GM12878 (cell line): ENCODE measurements around the gene TBX5. TPM values are rescaled to one million over a fixed set of nuclear protein-coding genes. Genes with fewer than 3 reads are reported as not detected.

Source experiments
- ATAC-seq: fragments of 200-7000 bp; cut with Tn5 transposase; 3 replicates; pipeline ENCODE4 v1.9.1; 2020; ENCODE audit warnings: mild to moderate bottlenecking, moderate library complexity
- BruUV-seq: library from RNA; stranded (reverse); fragments of 400-500 nt; replicated peaks from 2 replicates; lab custom pipeline; 2021; lab: Mats Ljungman, UMichigan
- CTCF ChIA-PET: fragments of 300-600 bp; sonication (Branson Sonifier 250); formaldehyde crosslinking; extraction: SDS; loops from one replicate; lab custom pipeline; 2021; ENCODE audit warnings: inconsistent platforms; lab: Yijun Ruan, JAX
- POLR2A ChIA-PET: fragments of 350-600 bp; formaldehyde crosslinking; extraction: SDS; loops from one replicate; lab custom pipeline; 2021; ENCODE audit warnings: inconsistent platforms; lab: Charles Lee
- RAD21 ChIA-PET: fragments of 300-600 bp; sonication (Branson Sonifier 250); formaldehyde crosslinking; loops from one replicate; lab custom pipeline; 2023; ENCODE audit warnings: antibody characterized with exemption; ENCODE audit not compliant: unreplicated experiment; lab: Charles Lee
- SMC1A ChIA-PET: fragments of 300-600 bp; sonication (Branson Sonifier 250); formaldehyde crosslinking; loops from one replicate; lab custom pipeline; 2023; ENCODE audit not compliant: unreplicated experiment, uncharacterized antibody; lab: Charles Lee
- DNase-seq: peaks from one replicate; pipeline ENCODE4 v3.0.0-alpha.2; 2011; ENCODE audit warnings: low read depth, low spot score
- FAIRE-seq: peaks from 3 replicates; lab custom pipeline; 2011; peaks lifted over from hg19 to GRCh38; lab: Jason Lieb, UNC
- H2AFZ ChIP-seq: 2 replicates; pipeline ENCODE4 v1.6.0; 2011; ENCODE audit warnings: low read depth, low read length, control low read depth; ENCODE audit not compliant: control insufficient read depth
- H3K27ac ChIP-seq: 2 replicates; pipeline ENCODE4 v1.5.1; 2011; ENCODE audit warnings: control low read depth; ENCODE audit not compliant: control insufficient read depth, insufficient read depth
- H3K27me3 ChIP-seq, 2 experiments: replicated peaks in 1 of 2; 2 replicates each; pipeline versions ENCODE4 v1.6.0 to v1.6.1; 2011; ENCODE audit warnings: low read length in 1 of 2; ENCODE audit not compliant: control insufficient read depth in 2 of 2, insufficient read depth in 2 of 2
- H3K36me3 ChIP-seq, 2 experiments: 2 replicates each; pipeline ENCODE4 v1.5.1; 2011; ENCODE audit warnings: low read length in 1 of 2; ENCODE audit not compliant: control insufficient read depth in 2 of 2, insufficient read depth in 2 of 2
- H3K4me1 ChIP-seq: 2 replicates; pipeline ENCODE4 v1.6.1; 2011; ENCODE audit warnings: mild to moderate bottlenecking, low read length, moderate library complexity, mixed read lengths; ENCODE audit not compliant: control insufficient read depth, insufficient read depth
- H3K4me2 ChIP-seq: 2 replicates; pipeline ENCODE4 v1.6.0; 2011; ENCODE audit warnings: control low read depth; ENCODE audit not compliant: control insufficient read depth, insufficient read depth
- H3K4me3 ChIP-seq: fragments of 200-600 bp; sonication (generic); 2 replicates; pipeline ENCODE4 v1.5.1; 2016
- H3K79me2 ChIP-seq: 2 replicates; pipeline ENCODE4 v1.6.0; 2011; ENCODE audit warnings: low read length; ENCODE audit not compliant: control insufficient read depth, insufficient read depth
- H3K9ac ChIP-seq: 2 replicates; pipeline ENCODE4 v1.8.0; 2011; ENCODE audit warnings: low read length, control low read depth, mixed read lengths; ENCODE audit not compliant: control insufficient read depth, insufficient read depth
- H3K9me3 ChIP-seq: replicated peaks from 3 replicates; pipeline ENCODE4 v1.5.1; 2011; ENCODE audit warnings: mild to moderate bottlenecking, low read length; ENCODE audit not compliant: control insufficient read depth, insufficient read depth
- H4K20me1 ChIP-seq: 2 replicates; pipeline ENCODE4 v1.6.0; 2011; ENCODE audit not compliant: control insufficient read depth, insufficient read depth
- CEBPB ChIP-seq, 2 experiments: fragments of 150-350 bp in 1 of 2; IDR thresholded peaks; 2 replicates each; pipeline ENCODE4 v1.6.1; 2012 to 2014; ENCODE audit warnings: low read depth in 2 of 2, low read length in 2 of 2, borderline replicate concordance in 1 of 2, inconsistent platforms in 1 of 2
- CREM ChIP-seq: IDR thresholded peaks from 2 replicates; pipeline ENCODE4 v1.6.1; 2014; ENCODE audit warnings: antibody characterized with exemption, low read depth
- GATAD2B ChIP-seq: fragments of 450-650 bp; conservative IDR thresholded peaks from 2 replicates; pipeline ENCODE4 v1.6.1; 2017; ENCODE audit warnings: low read depth, mild to moderate bottlenecking, moderate library complexity
- NFIC ChIP-seq: IDR thresholded peaks from 2 replicates; pipeline ENCODE4 v1.6.1; 2012; ENCODE audit warnings: low read depth, mild to moderate bottlenecking, inconsistent platforms, low read length, moderate library complexity
- NFYB ChIP-seq: IDR thresholded peaks from 2 replicates; pipeline ENCODE4 v1.6.1; 2011; ENCODE audit warnings: low read depth, mild to moderate bottlenecking, low read length, improper control_type of control experiment, moderate library complexity; ENCODE audit not compliant: insufficient read depth
- NR2F1 ChIP-seq: fragments of 450-650 bp; conservative IDR thresholded peaks from 2 replicates; pipeline ENCODE4 v1.6.1; 2017; ENCODE audit warnings: mild to moderate bottlenecking
- RELA ChIP-seq: fragments of 450-650 bp; IDR thresholded peaks from 2 replicates; pipeline ENCODE4 v1.8.0; 2014; ENCODE audit warnings: borderline replicate concordance; ENCODE audit not compliant: partially characterized antibody
- SKIL ChIP-seq: fragments of 450-650 bp; IDR thresholded peaks from 2 replicates; pipeline ENCODE4 v1.6.1; 2017; ENCODE audit warnings: mild to moderate bottlenecking, low read depth, inconsistent platforms; ENCODE audit not compliant: poor library complexity, severe bottlenecking
- SPI1 ChIP-seq: IDR thresholded peaks from 2 replicates; pipeline ENCODE4 v1.6.1; 2011; ENCODE audit warnings: low read depth, mild to moderate bottlenecking, low read length, moderate library complexity, borderline replicate concordance; ENCODE audit not compliant: insufficient read depth
- SREBF2 ChIP-seq: IDR thresholded peaks from 2 replicates; pipeline ENCODE4 v1.6.1; 2012; ENCODE audit warnings: mild to moderate bottlenecking, low read length
- TBL1XR1 ChIP-seq: IDR thresholded peaks from 2 replicates; pipeline ENCODE4 v1.6.1; 2012; ENCODE audit warnings: low read depth, low read length, improper control_type of control experiment
- ZNF24 ChIP-seq: fragments of 450-650 bp; IDR thresholded peaks from 2 replicates; pipeline ENCODE4 v1.6.1; 2017; ENCODE audit warnings: antibody characterized with exemption, mild to moderate bottlenecking
- ZNF384 ChIP-seq: IDR thresholded peaks from 2 replicates; pipeline ENCODE4 v1.6.1; 2012; ENCODE audit warnings: low read depth, mild to moderate bottlenecking, low read length, improper control_type of control experiment, borderline replicate concordance
- in situ Hi-C: fragments of 300-500 bp; cut with MboI; formaldehyde crosslinking; loops from 9 replicates; pipeline ENCODE4 v1.14.3; 2018; ENCODE audit warnings: mixed read lengths
- intact Hi-C: fragments of 100-400 bp; cut with micrococcal nuclease; formaldehyde crosslinking; loops from one replicate; pipeline ENCODE4 v1.14.2; 2022; ENCODE audit not compliant: unreplicated experiment
- polyA plus RNA-seq, 11 experiments: library from polyadenylated mRNA; depleted of rRNA in 4 of 11; unstranded in 6 of 11; stranded (reverse) in 5 of 11; fragments of >200 nt; fragmentation: Nextera tagmentation in 4 of 11; fragmentation: Illumina TruSeq in 1 of 11; extraction: Ambion mirVana in 4 of 11; extraction: Trizol in 1 of 11; gene quantifications; 1 replicate in 1 of 11; 2 replicates in 10 of 11; pipeline versions ENCODE4 v1.2.1 to v1.2.3, GENCODE V29; 2011 to 2016; ENCODE audit warnings: inconsistent platforms in 2 of 11, missing spikeins in 2 of 11, low read depth in 1 of 11
- total RNA-seq, 4 experiments: library from RNA; depleted of rRNA in 3 of 4; stranded (reverse); fragments of >200 nt in 3 of 4; fragmentation: Illumina TruSeq in 1 of 4; extraction: Trizol in 1 of 4; gene quantifications; 2 replicates each; pipeline versions ENCODE4 v1.2.1 to v1.2.3, GENCODE V29; 2013 to 2021
- TF ChIP-seq, protein P1 (sequence below): fragments of 450-650 bp; IDR thresholded peaks from 2 replicates; pipeline ENCODE4 v1.6.1; 2016; ENCODE audit warnings: mild to moderate bottlenecking
- TF ChIP-seq, protein P2 (sequence below): IDR thresholded peaks from 2 replicates; pipeline ENCODE4 v1.6.1; 2012; ENCODE audit warnings: low read depth, low read length, improper control_type of control experiment

The TBX5 gene
- total and polyA plus RNA-seq, 10 of the 15 experiments (the other 5 are each of a cell fraction or from before 2014, with no cell fraction given), result 0.04 TPM; not detected in 9

DNA sequence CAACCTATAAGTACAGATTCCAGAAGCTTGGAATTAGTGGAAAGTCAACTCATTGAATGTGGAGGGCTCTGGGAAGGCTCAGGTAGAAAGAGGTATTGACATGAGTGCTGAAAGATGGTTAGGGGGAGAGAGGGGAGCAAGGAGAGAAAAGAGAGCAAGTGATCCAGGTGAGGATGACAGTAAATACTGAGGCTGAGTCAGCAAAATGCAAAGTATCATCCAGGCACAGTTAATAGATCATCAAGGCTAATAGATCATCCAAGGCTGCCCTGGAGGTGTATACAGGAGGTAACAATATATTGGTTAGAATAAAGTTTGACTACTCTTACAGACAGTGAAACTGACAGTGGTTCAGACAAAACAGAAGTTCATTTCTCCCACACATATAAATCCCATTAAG lies 100.5 kb downstream of the TBX5 start:
- ATAC-seq (no peak), FAIRE-seq (no peak), DNase-seq (no peak)
- Histone ChIP-seq H4K20me1 (no peaks in the 10 kb centered on the region), H3K4me3 (no peak overlapping the region), H2AFZ (no peak overlapping the region), H3K27me3 (no peaks in the 10 kb centered on the region), H3K27ac (no peak overlapping the region), H3K9me3 (no peaks in the 10 kb centered on the region), H3K4me2 (no peak overlapping the region), H3K36me3 (no peaks in the 10 kb centered on the region), H3K9ac (no peak overlapping the region), H3K4me1 (no peaks in the 10 kb centered on the region), H3K79me2 (no peaks in the 10 kb centered on the region)
- intact Hi-C loops (no loop called here), in situ Hi-C loops (no loop called here)
- no TSS peak for BruUV-seq
- POLR2A ChIA-PET, result no interaction called here
- SMC1A ChIA-PET, result no interaction called here
- CTCF ChIA-PET, result interaction anchor here (0.8 kb wide), 1 partner anchor 13 kb away, joined by 3 read pairs; no protein-coding TSS in a partner anchor
- RAD21 ChIA-PET, result no interaction called here
- TF ChIP-seq NFIC, result no peak
- TF ChIP-seq CREM, result no peak
- no peak for TF ChIP-seq NR2F1
- no peak for TF ChIP-seq ZNF384
- TF ChIP-seq, protein P1, sequence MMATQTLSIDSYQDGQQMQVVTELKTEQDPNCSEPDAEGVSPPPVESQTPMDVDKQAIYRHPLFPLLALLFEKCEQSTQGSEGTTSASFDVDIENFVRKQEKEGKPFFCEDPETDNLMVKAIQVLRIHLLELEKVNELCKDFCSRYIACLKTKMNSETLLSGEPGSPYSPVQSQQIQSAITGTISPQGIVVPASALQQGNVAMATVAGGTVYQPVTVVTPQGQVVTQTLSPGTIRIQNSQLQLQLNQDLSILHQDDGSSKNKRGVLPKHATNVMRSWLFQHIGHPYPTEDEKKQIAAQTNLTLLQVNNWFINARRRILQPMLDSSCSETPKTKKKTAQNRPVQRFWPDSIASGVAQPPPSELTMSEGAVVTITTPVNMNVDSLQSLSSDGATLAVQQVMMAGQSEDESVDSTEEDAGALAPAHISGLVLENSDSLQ, result no peak
- TF ChIP-seq GATAD2B, result no peak
- no peak for TF ChIP-seq RELA
- no peak for TF ChIP-seq ZNF24
- TF ChIP-seq CEBPB (IDR thresholded peaks at IDR 0.05; ENCODE audit: borderline replicate concordance in 1 of 2, low read depth in 2 of 2, low read length in 2 of 2), result no peak
- TF ChIP-seq NFYB, result no peak
- TF ChIP-seq SKIL, result no peak
- TF ChIP-seq SREBF2, result no peak
- TF ChIP-seq SPI1, result no peak
- TF ChIP-seq, protein P2, sequence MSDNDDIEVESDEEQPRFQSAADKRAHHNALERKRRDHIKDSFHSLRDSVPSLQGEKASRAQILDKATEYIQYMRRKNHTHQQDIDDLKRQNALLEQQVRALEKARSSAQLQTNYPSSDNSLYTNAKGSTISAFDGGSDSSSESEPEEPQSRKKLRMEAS, result no peak
- TF ChIP-seq TBL1XR1, result no peak
